ENCODE measurements around the gene KCNK16. TPM values are rescaled to one million over a fixed set of nuclear protein-coding genes. Genes with fewer than 3 reads are reported as not detected.
A peak's percentile ranks its signal among the peaks of the same experiment; 100 is the strongest.
"Not testable (repeated sequence)": the region's sequence is repeated elsewhere in the genome, so short reads cannot be mapped to it uniquely, and the experiment has no call there.

The KCNK16 gene
- total RNA-seq, 1 donor from 2014 or later, result not detected

DNA sequence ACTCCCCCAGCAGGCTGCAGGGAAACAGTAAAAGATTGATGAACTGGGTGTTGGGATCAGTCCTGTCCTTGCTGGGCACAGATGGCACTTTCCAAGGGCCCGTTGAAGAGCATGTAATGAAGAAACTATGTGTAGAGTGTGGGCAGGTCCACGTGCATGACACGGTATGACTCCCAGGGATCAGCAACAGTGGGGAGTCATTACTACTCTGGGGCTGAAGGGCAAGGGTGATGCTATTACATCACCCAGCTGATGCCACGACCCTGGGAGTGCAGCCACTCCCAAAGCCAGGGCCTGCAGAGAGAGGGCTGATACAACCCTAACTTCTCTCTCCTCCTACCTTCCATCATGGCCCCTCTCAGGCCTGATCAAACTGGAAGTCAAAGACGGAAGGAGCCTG lies 28.4 kb downstream of the KCNK16 start:
- intact Hi-C loops (cut with DNase I), result no loop called here

DNA sequence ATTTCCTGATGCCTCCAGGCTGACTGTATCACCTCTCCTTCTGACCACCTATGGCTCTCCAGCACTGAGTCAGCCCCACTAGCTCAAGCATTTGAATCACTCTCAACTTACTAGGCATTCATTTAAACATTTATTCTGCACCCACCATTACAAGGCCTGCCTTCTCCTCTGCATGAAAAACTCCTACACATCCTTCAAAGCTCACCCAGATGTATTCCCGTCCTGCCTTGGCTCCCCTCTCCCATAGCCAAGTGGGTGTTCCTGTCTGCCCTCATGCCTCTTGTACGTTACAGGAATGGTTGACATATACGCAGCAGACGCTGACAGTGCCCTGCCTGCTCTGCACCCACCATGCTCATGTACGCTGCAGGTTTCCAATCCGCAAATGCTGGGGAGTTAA lies 29.9 kb downstream of the KCNK16 start:
- no peak for DNase-seq (ENCODE audit: missing footprints)
- intact Hi-C loops (cut with DNase I), result no loop called here
- no peak for ATAC-seq

More for the DNA sequence above, 28.4 kb downstream of the KCNK16 start:
- no peak for DNase-seq (ENCODE audit: missing footprints)
- ATAC-seq, result no peak

DNA sequence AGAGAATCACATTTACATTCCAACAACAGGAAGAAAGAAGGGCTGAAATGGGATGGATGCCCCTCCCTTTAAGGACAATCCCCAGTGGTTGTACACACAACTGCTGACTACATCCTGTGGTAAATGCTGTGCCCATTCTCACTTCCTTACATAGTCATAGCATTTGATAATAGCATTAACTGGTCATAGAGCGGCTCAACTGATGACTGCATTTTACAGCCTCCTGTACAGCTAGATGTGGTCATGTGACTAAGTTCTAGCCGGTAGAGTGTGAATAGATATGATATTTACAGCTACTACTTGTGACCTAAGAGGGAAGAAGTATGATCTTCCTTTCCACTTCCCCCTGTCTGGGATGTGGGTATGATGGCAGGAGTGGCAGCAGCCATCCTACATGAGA lies 33.0 kb downstream of the KCNK16 start:
- intact Hi-C loops (cut with DNase I), result no loop called here
- no peak for DNase-seq (ENCODE audit: missing footprints)
- ATAC-seq, result no peak

- intact Hi-C loops (cut with DNase I), result no loop called here
- no peak for DNase-seq (ENCODE audit: missing footprints)
- no peak for ATAC-seq
Observed at GRCh38 chr6:39287601-39288000, 34.9 kb downstream of the KCNK16 start.

- DNase-seq (ENCODE audit: missing footprints); ATAC-seq; intact Hi-C loops (cut with DNase I): not testable (repeated sequence)
Observed at GRCh38 chr6:39286596-39286995, 35.9 kb downstream of the KCNK16 start.

GRCh38 chr6:39282774-39283173 lies 39.7 kb downstream of the KCNK16 start:
- intact Hi-C loops (cut with DNase I), result no loop called here
- DNase-seq (ENCODE audit: missing footprints) (no peak), ATAC-seq (no peak)

GRCh38 chr6:39281312-39281980 lies 41.1 kb downstream of the KCNK16 start:
- no peak for ATAC-seq
- DNase-seq (ENCODE audit: missing footprints), result no peak
- intact Hi-C loops (cut with DNase I), result no loop called here

DNA sequence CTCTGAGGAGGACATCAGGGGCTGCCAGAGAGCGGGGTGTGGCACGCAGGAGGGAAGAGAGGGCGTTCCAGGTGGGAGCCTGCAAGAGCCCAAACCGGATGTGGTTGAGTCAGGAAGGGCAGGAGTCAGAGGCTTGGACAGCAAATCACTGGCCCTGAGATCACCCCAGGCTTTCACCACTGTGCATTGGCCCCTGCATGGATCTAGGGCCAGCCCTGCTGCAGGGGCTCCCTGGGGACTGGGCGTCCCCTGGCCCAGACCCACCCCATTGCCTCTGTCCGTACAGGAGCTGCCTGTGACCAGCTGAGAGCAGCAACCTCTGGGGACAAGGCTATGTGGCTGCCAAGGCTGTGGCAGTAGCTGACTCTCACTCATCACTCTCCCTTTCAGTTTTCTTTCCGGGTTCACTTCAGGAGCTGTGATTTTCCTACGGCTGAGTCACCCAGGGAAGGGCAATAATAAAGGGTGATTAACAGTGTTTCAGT lies 42.2 kb downstream of the KCNK16 start:
- DNase-seq (ENCODE audit: missing footprints) (no peak), ATAC-seq (peak; percentile 51)
- intact Hi-C loops (cut with DNase I), result no loop called here

- intact Hi-C loops (cut with DNase I), result no loop called here
Observed at GRCh38 chr6:39279539-39279938, 43.0 kb downstream of the KCNK16 start.

DNA sequence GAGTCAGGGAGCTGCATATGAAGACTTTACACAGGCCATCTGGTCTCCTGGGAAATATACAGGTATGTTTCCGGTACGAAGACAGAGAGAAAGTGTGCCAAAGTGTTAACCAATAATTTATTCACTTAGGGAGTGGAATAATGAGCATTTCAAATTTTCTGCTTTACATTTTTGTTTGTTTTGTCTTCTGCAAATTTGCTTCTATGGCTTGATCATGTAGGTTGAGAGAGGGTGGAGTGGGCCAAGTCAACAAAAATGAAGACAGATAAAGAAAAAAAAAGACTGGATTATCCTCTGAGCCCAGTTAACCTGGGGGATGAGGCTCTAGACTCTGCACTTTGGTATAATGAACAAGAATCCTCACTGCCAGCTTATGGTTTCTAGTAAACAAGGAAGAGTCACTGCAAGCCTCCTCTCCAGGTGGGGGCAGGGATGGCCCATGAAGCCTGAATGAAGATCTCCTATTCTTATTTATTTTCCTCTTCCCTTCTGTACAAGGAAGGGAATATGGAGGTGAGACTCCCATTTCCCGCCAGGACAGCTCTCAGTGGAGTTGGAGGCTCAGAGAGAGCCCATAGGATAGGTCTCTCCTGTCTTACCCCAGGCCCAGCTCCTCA lies 46.0 kb downstream of the KCNK16 start:
- ATAC-seq, result no peak
- no peak for DNase-seq (ENCODE audit: missing footprints)
- intact Hi-C loops (cut with DNase I), result no loop called here

More at GRCh38 chr6:39279539-39279938, 43.0 kb downstream of the KCNK16 start:
- DNase-seq (ENCODE audit: missing footprints) (no peak), ATAC-seq (no peak)

DNA sequence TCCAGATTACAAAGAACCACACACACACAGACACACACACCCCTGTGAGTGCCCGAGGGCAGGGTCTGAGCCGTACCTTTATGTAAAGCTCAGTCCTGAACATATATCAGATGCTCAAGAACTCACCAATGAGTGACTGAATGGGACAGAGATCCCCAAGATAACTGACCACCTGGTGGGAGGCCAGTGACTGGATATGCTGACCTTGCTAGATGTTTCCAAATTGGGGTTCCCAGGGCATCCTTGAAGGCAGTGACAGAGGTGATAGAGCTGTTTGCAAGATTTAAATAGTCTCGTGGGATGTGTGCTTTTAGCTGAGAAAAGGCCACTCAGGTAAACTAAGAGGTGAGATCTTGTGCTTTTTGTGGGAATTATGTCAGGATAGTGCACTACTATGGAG lies 47.6 kb downstream of the KCNK16 start:
- DNase-seq (ENCODE audit: missing footprints) (no peak), ATAC-seq (no peak)
- intact Hi-C loops (cut with DNase I), result no loop called here

GRCh38 chr6:39274471-39274870 lies 48.0 kb downstream of the KCNK16 start:
- ATAC-seq (no peak), DNase-seq (ENCODE audit: missing footprints) (no peak)
- intact Hi-C loops (cut with DNase I), result no loop called here

DNA sequence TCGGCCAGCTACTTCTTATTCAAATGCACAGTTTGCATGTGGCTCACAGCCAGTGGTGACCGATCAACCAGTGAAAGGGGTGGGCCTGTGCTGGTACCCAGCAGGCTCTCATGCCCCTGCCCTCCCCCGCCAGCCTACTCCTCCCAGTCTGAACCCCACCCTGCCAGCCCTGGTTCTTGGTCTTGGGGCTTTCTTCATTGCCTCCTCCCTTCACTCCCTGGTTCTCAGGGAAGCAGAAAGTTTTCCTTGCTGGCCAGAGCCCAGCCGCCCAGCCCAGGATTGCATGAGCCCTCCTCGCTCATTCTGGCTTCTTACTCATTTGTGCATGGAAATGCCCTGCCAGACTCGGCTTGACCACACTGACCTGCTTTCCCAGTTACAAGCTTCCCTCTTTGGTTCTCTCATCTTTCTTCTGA lies 49.1 kb downstream of the KCNK16 start:
- ATAC-seq, result no peak
- intact Hi-C loops (cut with DNase I), result no loop called here
- DNase-seq (ENCODE audit: missing footprints), result no peak

GRCh38 chr6:39269961-39270360 lies 52.5 kb downstream of the KCNK16 start:
- no peak for ATAC-seq
- intact Hi-C loops (cut with DNase I), result no loop called here

DNA sequence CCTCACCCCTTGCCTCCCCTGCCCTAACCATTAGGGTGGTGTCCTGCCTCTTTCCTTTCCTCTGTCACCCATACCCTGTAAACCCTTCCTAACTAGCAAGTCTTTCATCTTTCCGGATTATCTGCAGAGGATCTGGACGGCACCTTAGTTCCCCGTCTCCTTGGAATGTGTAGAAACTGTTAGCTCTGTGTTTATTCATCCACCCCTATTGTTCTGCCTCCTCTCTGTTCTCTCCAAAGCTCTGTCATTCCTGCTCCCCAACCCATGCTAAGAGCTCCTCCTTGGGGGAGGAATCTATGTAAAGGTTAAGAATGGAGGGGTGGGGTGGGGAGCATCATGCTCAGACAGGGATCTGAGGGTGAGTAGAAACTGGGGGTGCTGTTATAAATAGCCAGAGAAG lies 53.8 kb downstream of the KCNK16 start:
- no peak for DNase-seq (ENCODE audit: missing footprints)
- intact Hi-C loops (cut with DNase I), result no loop called here
- no peak for ATAC-seq

More at GRCh38 chr6:39269961-39270360, 52.5 kb downstream of the KCNK16 start:
- DNase-seq (ENCODE audit: missing footprints), result no peak

GRCh38 chr6:39268171-39268570 lies 54.3 kb downstream of the KCNK16 start:
- intact Hi-C loops (cut with DNase I), result no loop called here
- ATAC-seq, result no peak
- DNase-seq (ENCODE audit: missing footprints), result no peak

- DNase-seq (ENCODE audit: missing footprints), result no peak
- no peak for ATAC-seq
- intact Hi-C loops (cut with DNase I), result no loop called here
Observed at GRCh38 chr6:39266782-39267355, 55.6 kb downstream of the KCNK16 start.

- intact Hi-C loops (cut with DNase I), result no loop called here
- DNase-seq (ENCODE audit: missing footprints), result no peak
- ATAC-seq, result no peak
Observed at GRCh38 chr6:39266375-39266774, 56.1 kb downstream of the KCNK16 start.
